ENCODE measurements around the gene CCDC141. TPM values are rescaled to one million over a fixed set of nuclear protein-coding genes. Genes with fewer than 3 reads are reported as not detected.

CCDC141 gene
- total RNA-seq, 2 experiments from 2014 or later = 30.6 to 31.5 TPM

- Histone ChIP-seq H3K4me1 (ENCODE audit: insufficient read depth, low read length) (peaks cover 3% of the 10 kb centered on the region), H3K4me3 (ENCODE audit: low read length) (no peak overlapping the region), H3K36me3 (ENCODE audit: insufficient read depth, low read length) (no peaks in the 10 kb centered on the region), H3K27me3 (ENCODE audit: control insufficient read depth in 1 of 2, insufficient read depth in 2 of 2, low read length in 2 of 2) (no peaks in the 10 kb centered on the region), H3K27ac (ENCODE audit: low read depth in 1 of 2, low read length in 2 of 2) (no peak overlapping the region), H3K9me3 (ENCODE audit: control insufficient read depth in 1 of 2, insufficient read depth in 1 of 2, low read length in 2 of 2) (no peaks in the 10 kb centered on the region)
- DNase-seq (no peak), ATAC-seq (ENCODE audit: poor library complexity) (no peak)
- Mint-ChIP-seq H3K4me1 (ENCODE audit: low read depth) (peaks cover 18% of the 10 kb centered on the region), H3K27me3 (no peaks in the 10 kb centered on the region), H3K27ac (no peak overlapping the region), H3K9me3 (no peaks in the 10 kb centered on the region), H3K4me3 (no peak overlapping the region), H3K36me3 (ENCODE audit: low read depth) (peaks cover 50% of the 10 kb centered on the region)
- ChIA-PET CTCF (no interaction called here), POLR2A (no interaction called here)
- intact Hi-C loops (cut with DNase I, micrococcal nuclease) = no loop called here
- TF ChIP-seq, protein P1, sequence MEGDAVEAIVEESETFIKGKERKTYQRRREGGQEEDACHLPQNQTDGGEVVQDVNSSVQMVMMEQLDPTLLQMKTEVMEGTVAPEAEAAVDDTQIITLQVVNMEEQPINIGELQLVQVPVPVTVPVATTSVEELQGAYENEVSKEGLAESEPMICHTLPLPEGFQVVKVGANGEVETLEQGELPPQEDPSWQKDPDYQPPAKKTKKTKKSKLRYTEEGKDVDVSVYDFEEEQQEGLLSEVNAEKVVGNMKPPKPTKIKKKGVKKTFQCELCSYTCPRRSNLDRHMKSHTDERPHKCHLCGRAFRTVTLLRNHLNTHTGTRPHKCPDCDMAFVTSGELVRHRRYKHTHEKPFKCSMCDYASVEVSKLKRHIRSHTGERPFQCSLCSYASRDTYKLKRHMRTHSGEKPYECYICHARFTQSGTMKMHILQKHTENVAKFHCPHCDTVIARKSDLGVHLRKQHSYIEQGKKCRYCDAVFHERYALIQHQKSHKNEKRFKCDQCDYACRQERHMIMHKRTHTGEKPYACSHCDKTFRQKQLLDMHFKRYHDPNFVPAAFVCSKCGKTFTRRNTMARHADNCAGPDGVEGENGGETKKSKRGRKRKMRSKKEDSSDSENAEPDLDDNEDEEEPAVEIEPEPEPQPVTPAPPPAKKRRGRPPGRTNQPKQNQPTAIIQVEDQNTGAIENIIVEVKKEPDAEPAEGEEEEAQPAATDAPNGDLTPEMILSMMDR (IDR thresholded peaks at IDR 0.05) = no peak
These were observed 215.9 kb downstream of the CCDC141 start for GRCh38 chr2:178834086-178834485.

DNA sequence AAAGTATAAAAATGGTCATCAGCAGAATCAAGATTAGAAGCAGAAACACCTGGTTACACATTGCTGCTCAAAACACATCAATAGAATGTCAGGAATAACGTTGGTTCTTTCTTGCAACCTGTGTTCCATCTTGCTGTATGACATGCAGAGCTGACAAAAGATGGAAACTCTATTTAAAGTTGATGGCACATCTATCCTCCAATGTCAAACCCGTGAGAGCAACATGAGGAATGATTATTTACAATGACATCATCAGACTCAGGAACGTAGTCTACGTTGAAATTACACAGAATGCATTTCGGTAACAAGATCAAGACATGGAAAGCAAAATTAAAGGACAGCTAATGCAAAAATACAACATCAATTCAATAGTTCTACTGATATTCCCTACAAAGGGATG lies 216.6 kb downstream of the CCDC141 start:
- H3K9me3 Mint-ChIP-seq = no peaks in the 10 kb centered on the region
- no peak overlapping the region for H3K4me3 Mint-ChIP-seq
- ChIA-PET CTCF (no interaction called here), POLR2A (no interaction called here)
- peaks cover 21% of the 10 kb centered on the region for H3K4me1 Mint-ChIP-seq (ENCODE audit: low read depth)
- peaks cover 45% of the 10 kb centered on the region for H3K36me3 Mint-ChIP-seq (ENCODE audit: low read depth)
- no peak for ATAC-seq (ENCODE audit: poor library complexity)
- Histone ChIP-seq H3K4me1 (ENCODE audit: insufficient read depth, low read length) (peaks cover 3% of the 10 kb centered on the region), H3K9me3 (ENCODE audit: control insufficient read depth in 1 of 2, insufficient read depth in 1 of 2, low read length in 2 of 2) (no peaks in the 10 kb centered on the region), H3K4me3 (ENCODE audit: low read length) (no peak overlapping the region), H3K27me3 (ENCODE audit: control insufficient read depth in 1 of 2, insufficient read depth in 2 of 2, low read length in 2 of 2) (no peaks in the 10 kb centered on the region), H3K36me3 (ENCODE audit: insufficient read depth, low read length) (no peaks in the 10 kb centered on the region), H3K27ac (ENCODE audit: low read depth in 1 of 2, low read length in 2 of 2) (no peak overlapping the region)
- no peaks in the 10 kb centered on the region for H3K27me3 Mint-ChIP-seq
- no peak overlapping the region for H3K27ac Mint-ChIP-seq
- no peak for DNase-seq
- TF ChIP-seq, protein P1 (IDR thresholded peaks at IDR 0.05) = no peak
- intact Hi-C loops (cut with DNase I, micrococcal nuclease) = no loop called here

GRCh38 chr2:178830451-178830850 lies 219.5 kb downstream of the CCDC141 start:
- Histone ChIP-seq H3K36me3 (ENCODE audit: insufficient read depth, low read length) (no peaks in the 10 kb centered on the region), H3K27me3 (ENCODE audit: control insufficient read depth in 1 of 2, insufficient read depth in 2 of 2, low read length in 2 of 2) (no peaks in the 10 kb centered on the region), H3K27ac (ENCODE audit: low read depth in 1 of 2, low read length in 2 of 2) (no peak overlapping the region), H3K4me1 (ENCODE audit: insufficient read depth, low read length) (peaks cover 3% of the 10 kb centered on the region), H3K4me3 (ENCODE audit: low read length) (no peak overlapping the region), H3K9me3 (ENCODE audit: control insufficient read depth in 1 of 2, insufficient read depth in 1 of 2, low read length in 2 of 2) (no peaks in the 10 kb centered on the region)
- intact Hi-C loops (cut with DNase I, micrococcal nuclease) = no loop called here
- Mint-ChIP-seq H3K27me3 (no peaks in the 10 kb centered on the region), H3K36me3 (ENCODE audit: low read depth) (peaks cover 55% of the 10 kb centered on the region), H3K27ac (peak overlapping the region; percentile 6), H3K4me3 (no peak overlapping the region), H3K9me3 (peaks cover 6% of the 10 kb centered on the region), H3K4me1 (ENCODE audit: low read depth) (peaks cover 21% of the 10 kb centered on the region)
- ATAC-seq (ENCODE audit: poor library complexity) = no peak
- CTCF ChIA-PET = no interaction called here
- DNase-seq = no peak
- TF ChIP-seq, protein P1 (IDR thresholded peaks at IDR 0.05) = no peak
- POLR2A ChIA-PET = interaction anchor here (1.5 kb wide), 1 partner anchor 11 kb away, joined by 5 read pairs; no protein-coding TSS in a partner anchor
